ENCODE measurements around the gene PODXL.

Gene PODXL

DNA sequence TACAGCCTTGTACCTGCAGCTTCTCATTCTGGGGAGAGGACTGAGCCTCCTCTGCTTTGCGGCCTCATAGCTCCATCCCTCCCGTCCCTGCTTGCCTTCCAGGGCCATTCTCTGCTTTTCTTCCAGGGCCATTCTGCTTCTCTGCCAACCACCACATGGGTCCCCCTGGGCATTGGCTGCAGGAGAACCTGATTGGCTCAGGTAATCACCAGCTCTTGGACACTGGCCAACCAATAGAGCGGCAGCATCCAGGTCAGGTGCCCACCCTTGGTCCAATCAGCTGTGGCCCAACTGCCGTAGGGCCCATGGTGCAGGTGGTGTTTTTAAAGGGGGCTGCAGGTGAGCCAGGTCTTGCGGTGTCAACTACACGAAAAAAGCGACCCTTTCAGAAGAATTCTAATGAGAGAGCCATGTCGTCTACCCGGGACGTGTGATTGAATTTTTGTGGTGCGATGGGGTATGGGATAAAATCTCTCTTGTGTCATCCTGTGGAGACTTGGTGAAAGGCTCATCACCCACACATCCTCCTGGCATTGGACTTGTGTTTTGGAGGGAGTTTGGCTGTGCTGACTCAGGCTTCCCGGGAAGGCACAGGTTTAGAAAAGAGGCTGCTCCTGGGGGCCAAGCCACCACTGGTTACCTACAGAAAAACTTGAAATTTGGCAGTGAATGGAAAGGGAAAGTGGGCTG is 46.0 kb upstream of the PODXL start:
- TF ChIP-seq, protein P1, sequence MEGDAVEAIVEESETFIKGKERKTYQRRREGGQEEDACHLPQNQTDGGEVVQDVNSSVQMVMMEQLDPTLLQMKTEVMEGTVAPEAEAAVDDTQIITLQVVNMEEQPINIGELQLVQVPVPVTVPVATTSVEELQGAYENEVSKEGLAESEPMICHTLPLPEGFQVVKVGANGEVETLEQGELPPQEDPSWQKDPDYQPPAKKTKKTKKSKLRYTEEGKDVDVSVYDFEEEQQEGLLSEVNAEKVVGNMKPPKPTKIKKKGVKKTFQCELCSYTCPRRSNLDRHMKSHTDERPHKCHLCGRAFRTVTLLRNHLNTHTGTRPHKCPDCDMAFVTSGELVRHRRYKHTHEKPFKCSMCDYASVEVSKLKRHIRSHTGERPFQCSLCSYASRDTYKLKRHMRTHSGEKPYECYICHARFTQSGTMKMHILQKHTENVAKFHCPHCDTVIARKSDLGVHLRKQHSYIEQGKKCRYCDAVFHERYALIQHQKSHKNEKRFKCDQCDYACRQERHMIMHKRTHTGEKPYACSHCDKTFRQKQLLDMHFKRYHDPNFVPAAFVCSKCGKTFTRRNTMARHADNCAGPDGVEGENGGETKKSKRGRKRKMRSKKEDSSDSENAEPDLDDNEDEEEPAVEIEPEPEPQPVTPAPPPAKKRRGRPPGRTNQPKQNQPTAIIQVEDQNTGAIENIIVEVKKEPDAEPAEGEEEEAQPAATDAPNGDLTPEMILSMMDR (IDR thresholded peaks at IDR 0.05; ENCODE audit: insufficient read depth, low read length, poor library complexity, severe bottlenecking) = no peak
- H3K4me3 ChIP-seq (replicated peaks; ENCODE audit: low read depth, low read length) = no peak overlapping the region
- H3K36me3 ChIP-seq (ENCODE audit: control insufficient read depth, insufficient read depth, low read length) = no peaks in the 10 kb centered on the region
- H3K27me3 ChIP-seq (replicated peaks; ENCODE audit: control insufficient read depth, insufficient read depth, low read length) = peaks cover 5% of the 10 kb centered on the region
- DNase-seq (ENCODE audit: extremely low read depth, insufficient read length) = no peak

DNA sequence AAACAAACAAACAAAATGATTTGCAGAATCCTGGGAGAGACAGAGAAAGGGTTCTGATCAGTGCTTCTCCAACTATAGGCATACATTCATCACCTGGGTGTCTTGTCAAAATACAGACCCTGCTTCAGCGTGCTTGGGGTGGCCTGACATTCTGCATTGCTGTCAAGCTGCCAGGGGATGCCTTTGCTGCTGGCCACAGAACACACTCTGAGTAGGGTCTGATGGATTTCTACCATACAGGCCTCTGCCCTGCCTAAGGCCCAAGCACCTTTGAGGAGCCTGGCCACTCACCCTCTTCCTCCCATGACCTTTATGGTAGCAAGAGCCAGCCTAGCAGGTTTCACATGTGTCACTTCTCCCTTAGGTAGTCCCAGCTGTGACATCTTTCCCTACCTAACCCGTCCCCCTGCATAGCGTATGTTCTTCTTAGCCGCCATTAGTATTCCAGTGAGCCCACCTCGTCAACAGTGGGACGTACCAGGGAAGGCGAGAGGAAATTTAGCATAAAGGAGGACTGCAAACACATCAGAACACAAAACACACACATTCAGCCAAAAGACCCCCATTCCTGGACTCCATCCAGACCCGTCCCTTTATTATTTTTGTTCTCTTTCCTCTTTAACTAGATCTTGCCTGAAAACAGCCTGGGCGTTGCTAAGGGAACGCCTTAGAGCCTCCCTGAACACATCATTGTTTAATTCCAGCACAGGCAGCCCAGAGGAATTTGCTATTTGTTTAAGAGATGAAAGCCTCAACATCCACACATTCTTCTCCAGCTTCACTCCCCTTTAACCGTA is 43.9 kb upstream of the PODXL start:
- Histone ChIP-seq H3K27me3 (replicated peaks; ENCODE audit: control insufficient read depth, insufficient read depth, low read length) (peaks cover 5% of the 10 kb centered on the region), H3K4me3 (replicated peaks; ENCODE audit: low read depth, low read length) (no peak overlapping the region), H3K36me3 (ENCODE audit: control insufficient read depth, insufficient read depth, low read length) (no peaks in the 10 kb centered on the region)
- TF ChIP-seq, protein P1 (IDR thresholded peaks at IDR 0.05; ENCODE audit: insufficient read depth, low read length, poor library complexity, severe bottlenecking) = no peak
- no peak for DNase-seq (ENCODE audit: extremely low read depth, insufficient read length)

DNA sequence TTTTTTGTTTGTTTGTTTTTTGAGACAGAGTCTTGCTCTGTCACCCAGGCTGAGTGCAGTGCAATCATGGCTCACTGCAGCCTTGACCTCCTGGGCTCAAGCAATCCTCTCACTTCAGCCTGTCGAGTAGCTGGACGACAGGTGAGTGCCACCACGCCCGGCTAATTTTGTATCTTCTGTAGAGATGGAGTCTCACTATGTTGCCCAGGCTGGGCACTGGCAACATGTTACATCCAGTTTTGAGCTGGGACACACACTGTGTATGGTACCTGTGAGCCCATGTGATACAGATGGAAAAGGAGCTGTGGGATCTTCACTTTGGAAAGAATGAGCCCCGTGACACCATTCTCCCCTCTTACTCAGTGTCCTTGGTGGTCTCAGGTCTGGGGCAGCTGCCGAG is 40.4 kb upstream of the PODXL start:
- Histone ChIP-seq H3K36me3 (ENCODE audit: control insufficient read depth, insufficient read depth, low read length) (no peaks in the 10 kb centered on the region), H3K4me3 (replicated peaks; ENCODE audit: low read depth, low read length) (no peak overlapping the region), H3K27me3 (replicated peaks; ENCODE audit: control insufficient read depth, insufficient read depth, low read length) (no peaks in the 10 kb centered on the region; the same call in 1 of the 2 replicates)
- DNase-seq (ENCODE audit: extremely low read depth, insufficient read length) = no peak
- TF ChIP-seq, protein P1 (IDR thresholded peaks at IDR 0.05; ENCODE audit: insufficient read depth, low read length, poor library complexity, severe bottlenecking) = no peak

DNA sequence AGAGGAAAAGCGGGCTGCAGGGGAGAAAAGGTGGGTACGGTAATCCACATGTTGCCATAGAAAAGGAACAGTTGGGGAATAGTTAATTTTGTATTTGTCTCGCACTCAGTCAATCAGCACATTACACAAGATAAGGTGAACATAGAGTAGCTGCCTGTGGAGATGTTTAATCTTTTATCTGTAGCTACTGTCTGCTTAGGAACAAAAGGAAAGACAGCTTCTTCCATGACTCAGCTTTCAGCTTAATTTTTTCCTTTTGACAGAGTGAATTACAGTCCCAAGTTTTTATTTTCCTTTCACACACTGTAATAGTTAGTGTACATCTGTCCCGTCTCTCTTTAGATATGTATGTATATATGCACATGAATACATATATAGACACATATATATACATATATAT is 39.3 kb upstream of the PODXL start:
- TF ChIP-seq, protein P1 (IDR thresholded peaks at IDR 0.05; ENCODE audit: insufficient read depth, low read length, poor library complexity, severe bottlenecking) = no peak
- no peak for DNase-seq (ENCODE audit: extremely low read depth, insufficient read length)
- Histone ChIP-seq H3K36me3 (ENCODE audit: control insufficient read depth, insufficient read depth, low read length) (no peaks in the 10 kb centered on the region), H3K4me3 (replicated peaks; ENCODE audit: low read depth, low read length) (no peak overlapping the region), H3K27me3 (replicated peaks; ENCODE audit: control insufficient read depth, insufficient read depth, low read length) (no peaks in the 10 kb centered on the region; the same call in 1 of the 2 replicates)

DNA sequence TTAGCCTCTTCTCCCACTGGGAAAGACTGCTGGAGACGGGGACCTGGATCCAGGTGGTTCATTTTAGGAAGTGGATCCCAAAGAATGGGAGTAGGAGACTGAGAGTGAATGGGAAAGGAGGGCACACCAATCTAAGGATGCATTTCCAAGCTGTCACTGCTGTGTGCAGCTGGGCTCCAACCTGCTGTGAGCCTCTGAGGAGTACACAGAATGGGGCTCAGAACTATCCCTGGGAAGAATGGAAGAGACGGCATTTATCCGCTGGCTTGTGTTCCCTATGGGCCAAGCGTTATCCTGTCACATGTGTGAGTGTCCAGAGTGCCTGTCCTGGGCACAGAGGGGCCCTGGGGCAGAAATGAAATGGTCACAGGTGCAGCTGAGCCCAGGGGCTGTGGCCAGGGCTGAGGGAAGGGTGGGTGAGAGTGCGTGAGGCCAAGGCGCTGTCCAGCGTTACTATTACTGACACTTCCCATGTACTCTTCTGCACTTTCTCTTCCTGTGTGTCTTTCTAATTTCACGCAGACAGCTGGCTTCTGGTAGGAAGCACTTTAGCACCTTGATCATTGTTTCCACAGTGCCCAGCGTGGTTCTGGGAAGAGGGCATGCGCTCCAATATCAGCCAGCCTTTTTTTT is 35.4 kb upstream of the PODXL start:
- DNase-seq (ENCODE audit: extremely low read depth, insufficient read length) = no peak
- Histone ChIP-seq H3K36me3 (ENCODE audit: control insufficient read depth, insufficient read depth, low read length) (no peaks in the 10 kb centered on the region), H3K27me3 (replicated peaks; ENCODE audit: control insufficient read depth, insufficient read depth, low read length) (no peaks in the 10 kb centered on the region; the same call in 1 of the 2 replicates), H3K4me3 (replicated peaks; ENCODE audit: low read depth, low read length) (no peak overlapping the region)
- TF ChIP-seq, protein P1 (IDR thresholded peaks at IDR 0.05; ENCODE audit: insufficient read depth, low read length, poor library complexity, severe bottlenecking) = no peak
